Calu3 (cell line): ENCODE measurements around the gene ATP13A1. TPM values are rescaled to one million over a fixed set of nuclear protein-coding genes. Genes with fewer than 3 reads are reported as not detected.

Experiments
- BruUV-seq: library from RNA; stranded (reverse); fragments of 400-500 nt; replicated peaks from 2 replicates; lab custom pipeline; 2021; lab: Mats Ljungman, UMichigan
- CTCF ChIA-PET: fragments of 300-600 bp; sonication (Branson Sonifier 250); formaldehyde crosslinking; loops from one replicate; lab custom pipeline; 2022; ENCODE audit warnings: antibody characterized with exemption; lab: Charles Lee
- DNase-seq: peaks from one replicate; pipeline ENCODE4 v3.0.0; 2022
- H3K27ac Mint-ChIP-seq: one replicate; pipeline ENCODE4 v1.8.0; 2022; ENCODE audit warnings: mixed read lengths; ENCODE audit not compliant: unreplicated experiment
- H3K27me3 Mint-ChIP-seq: one replicate; pipeline ENCODE4 v1.8.0; 2022; ENCODE audit warnings: mixed read lengths; ENCODE audit not compliant: unreplicated experiment
- H3K36me3 Mint-ChIP-seq: one replicate; pipeline ENCODE4 v1.8.0; 2022; ENCODE audit warnings: mild to moderate bottlenecking, moderate library complexity, mixed read lengths; ENCODE audit not compliant: insufficient read depth, unreplicated experiment
- H3K4me1 Mint-ChIP-seq: one replicate; pipeline ENCODE4 v1.8.0; 2022; ENCODE audit warnings: mild to moderate bottlenecking, low read depth, mixed read lengths; ENCODE audit not compliant: unreplicated experiment
- H3K4me3 Mint-ChIP-seq: one replicate; pipeline ENCODE4 v1.8.0; 2022; ENCODE audit warnings: mild to moderate bottlenecking, low read depth, moderate library complexity, mixed read lengths; ENCODE audit not compliant: unreplicated experiment
- H3K9me3 Mint-ChIP-seq: one replicate; pipeline ENCODE4 v1.8.0; 2022; ENCODE audit warnings: low read depth, mixed read lengths; ENCODE audit not compliant: unreplicated experiment
- CTCF ChIP-seq: fragments of 200-600 bp; IDR thresholded peaks from one replicate; pipeline ENCODE4 v1.8.0; 2022; ENCODE audit warnings: antibody characterized with exemption; ENCODE audit not compliant: unreplicated experiment
- intact Hi-C: fragments of 100-400 bp; cut with micrococcal nuclease; formaldehyde crosslinking; loops from one replicate; pipeline ENCODE4 v1.10.0; 2022; ENCODE audit not compliant: unreplicated experiment
- total RNA-seq: library from RNA; stranded (reverse); gene quantifications from 2 replicates; pipeline ENCODE4 v1.2.3, GENCODE V29; 2022

Gene ATP13A1
- total RNA-seq, 1 experiment from 2014 or later, result 65.4 TPM

- TF ChIP-seq CTCF, result no peak
- no peak for DNase-seq
- H3K4me3 Mint-ChIP-seq, result no peak overlapping the region
- no TSS peak for BruUV-seq
- peaks cover 28% of the 10 kb centered on the region for H3K36me3 Mint-ChIP-seq
- no peak overlapping the region for H3K27ac Mint-ChIP-seq
- CTCF ChIA-PET, result no interaction called here
- H3K9me3 Mint-ChIP-seq, result no peaks in the 10 kb centered on the region
- H3K27me3 Mint-ChIP-seq, result no peaks in the 10 kb centered on the region
- H3K4me1 Mint-ChIP-seq, result no peaks in the 10 kb centered on the region
- intact Hi-C loops, result no loop called here
Measured at GRCh38 chr19:19654441-19654840, 9.0 kb downstream of the ATP13A1 start.

GRCh38 chr19:19653597-19654147 lies 9.8 kb downstream of the ATP13A1 start:
- H3K27ac Mint-ChIP-seq, result no peak overlapping the region
- CTCF ChIA-PET, result no interaction called here
- H3K36me3 Mint-ChIP-seq, result peaks cover 33% of the 10 kb centered on the region
- intact Hi-C loops, result no loop called here
- H3K9me3 Mint-ChIP-seq, result no peaks in the 10 kb centered on the region
- no peak for TF ChIP-seq CTCF
- no peaks in the 10 kb centered on the region for H3K4me1 Mint-ChIP-seq
- no peaks in the 10 kb centered on the region for H3K27me3 Mint-ChIP-seq
- no peak for DNase-seq
- H3K4me3 Mint-ChIP-seq, result no peak overlapping the region
- BruUV-seq, result no TSS peak

GRCh38 chr19:19652482-19653295 lies 10.8 kb downstream of the ATP13A1 start:
- H3K36me3 Mint-ChIP-seq, result peaks cover 40% of the 10 kb centered on the region
- no peak for DNase-seq
- H3K4me1 Mint-ChIP-seq, result no peaks in the 10 kb centered on the region
- intact Hi-C loops, result no loop called here
- no peaks in the 10 kb centered on the region for H3K9me3 Mint-ChIP-seq
- no TSS peak for BruUV-seq
- H3K27me3 Mint-ChIP-seq, result no peaks in the 10 kb centered on the region
- CTCF ChIA-PET, result no interaction called here
- no peak for TF ChIP-seq CTCF
- no peak overlapping the region for H3K4me3 Mint-ChIP-seq
- peak overlapping the region; percentile 47 for H3K27ac Mint-ChIP-seq

- no peak for DNase-seq
- H3K27ac Mint-ChIP-seq, result no peak overlapping the region
- no peaks in the 10 kb centered on the region for H3K9me3 Mint-ChIP-seq
- BruUV-seq, result no TSS peak
- H3K36me3 Mint-ChIP-seq, result peaks cover 40% of the 10 kb centered on the region
- no peak overlapping the region for H3K4me3 Mint-ChIP-seq
- CTCF ChIA-PET, result interaction anchor here (0.6 kb wide), 1 partner anchor 10 kb away, joined by 5 read pairs; no protein-coding TSS in a partner anchor
- intact Hi-C loops, result loop anchor here (2.0 kb wide), 1 partner anchor 38 kb away; no protein-coding TSS in a partner anchor
- H3K27me3 Mint-ChIP-seq, result no peaks in the 10 kb centered on the region
- H3K4me1 Mint-ChIP-seq, result no peaks in the 10 kb centered on the region
- TF ChIP-seq CTCF, result no peak
Measured at GRCh38 chr19:19651076-19651475, 12.4 kb downstream of the ATP13A1 start.
